ENCODE data around the gene MTFR1L. TPM values are rescaled to one million over a fixed set of nuclear protein-coding genes. Genes with fewer than 3 reads are reported as not detected.

The MTFR1L gene
- total RNA-seq, 4 donors from 2014 or later, result 73.2 to 125 (median 93.6) TPM

DNA sequence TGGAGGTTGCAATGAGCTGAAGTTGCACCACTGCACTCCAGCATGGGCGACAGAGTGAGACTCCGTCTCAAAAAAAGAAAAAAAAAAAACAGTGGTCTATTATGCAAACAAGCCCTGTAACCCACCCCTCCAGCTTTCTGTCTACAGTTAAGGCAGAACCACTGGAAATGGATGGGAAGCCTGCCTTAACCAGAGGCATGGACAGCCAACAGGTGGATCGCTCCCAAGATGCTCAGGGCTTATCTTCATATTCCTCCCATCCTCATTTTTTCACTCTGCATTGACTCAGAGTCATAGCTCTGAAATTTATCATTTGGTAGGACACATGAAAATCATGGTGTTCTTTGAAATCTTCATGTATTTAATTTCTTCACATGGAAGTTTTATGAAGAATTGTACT, 8.7 kb downstream of the MTFR1L start:
- no peak for TF ChIP-seq POLR2AphosphoS5 (IDR thresholded peaks at IDR 0.05)
- TF ChIP-seq POLR2A (IDR thresholded peaks at IDR 0.05), result no peak
- TF ChIP-seq, protein P1, sequence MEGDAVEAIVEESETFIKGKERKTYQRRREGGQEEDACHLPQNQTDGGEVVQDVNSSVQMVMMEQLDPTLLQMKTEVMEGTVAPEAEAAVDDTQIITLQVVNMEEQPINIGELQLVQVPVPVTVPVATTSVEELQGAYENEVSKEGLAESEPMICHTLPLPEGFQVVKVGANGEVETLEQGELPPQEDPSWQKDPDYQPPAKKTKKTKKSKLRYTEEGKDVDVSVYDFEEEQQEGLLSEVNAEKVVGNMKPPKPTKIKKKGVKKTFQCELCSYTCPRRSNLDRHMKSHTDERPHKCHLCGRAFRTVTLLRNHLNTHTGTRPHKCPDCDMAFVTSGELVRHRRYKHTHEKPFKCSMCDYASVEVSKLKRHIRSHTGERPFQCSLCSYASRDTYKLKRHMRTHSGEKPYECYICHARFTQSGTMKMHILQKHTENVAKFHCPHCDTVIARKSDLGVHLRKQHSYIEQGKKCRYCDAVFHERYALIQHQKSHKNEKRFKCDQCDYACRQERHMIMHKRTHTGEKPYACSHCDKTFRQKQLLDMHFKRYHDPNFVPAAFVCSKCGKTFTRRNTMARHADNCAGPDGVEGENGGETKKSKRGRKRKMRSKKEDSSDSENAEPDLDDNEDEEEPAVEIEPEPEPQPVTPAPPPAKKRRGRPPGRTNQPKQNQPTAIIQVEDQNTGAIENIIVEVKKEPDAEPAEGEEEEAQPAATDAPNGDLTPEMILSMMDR (IDR thresholded peaks at IDR 0.05), result no peak
- TF ChIP-seq EP300 (IDR thresholded peaks at IDR 0.05; ENCODE audit: low read depth), result no peak
- in situ Hi-C loops (cut with MboI; ENCODE audit: low pct_ligation_motif_present in 1 of 4, low pct_unique_long_range_greater_than_20kb in 1 of 4, low sequenced_read_pairs in 3 of 4) (no loop called here), intact Hi-C loops (cut with DNase I; ENCODE audit: low total_unique reads) (no loop called here)
- Histone ChIP-seq H3K9me3 (no peaks in the 10 kb centered on the region), H3K27ac (no peak overlapping the region), H3K4me1 (no peaks in the 10 kb centered on the region), H3K36me3 (peaks cover 0 to 74% (median 37%) of the 10 kb centered on the region in 4 donors), H3K4me3 (no peak overlapping the region), H3K27me3 (no peaks in the 10 kb centered on the region)
- WGBS, 2 donors (ENCODE audit: low coverage in 1 of 2), result 60% methylated on average over 3 of the region's 3 CpGs; no CpG with 5 or more reads in 1 of the 2 donors
- DNase-seq, result no peak

DNA sequence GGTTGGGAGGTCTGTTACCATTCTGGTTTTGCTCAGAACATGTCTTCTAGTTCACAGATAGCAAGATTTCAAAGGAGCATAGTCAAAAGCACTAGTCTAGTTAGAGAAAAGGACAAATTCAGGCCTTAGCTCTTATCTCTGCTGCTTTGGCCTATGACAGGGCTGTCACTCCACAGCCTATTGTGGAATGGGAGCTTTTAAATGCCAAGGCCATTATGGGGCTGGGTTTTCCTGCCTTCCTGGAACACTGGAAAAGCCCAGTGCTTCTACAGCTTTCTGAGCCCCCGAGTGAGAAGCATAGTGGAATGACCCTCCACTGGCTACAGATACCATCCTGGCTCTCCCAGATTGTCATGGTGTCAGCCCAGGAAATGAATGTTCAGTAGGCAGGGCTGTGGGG, 9.3 kb downstream of the MTFR1L start:
- no peak for TF ChIP-seq POLR2A (IDR thresholded peaks at IDR 0.05)
- TF ChIP-seq, protein P1 (IDR thresholded peaks at IDR 0.05), result no peak
- TF ChIP-seq EP300 (IDR thresholded peaks at IDR 0.05; ENCODE audit: low read depth), result no peak
- TF ChIP-seq POLR2AphosphoS5 (IDR thresholded peaks at IDR 0.05), result no peak
- Histone ChIP-seq H3K4me1 (no peaks in the 10 kb centered on the region), H3K36me3 (peaks cover 0 to 79% (median 38%) of the 10 kb centered on the region in 4 donors), H3K9me3 (no peaks in the 10 kb centered on the region), H3K27ac (no peak overlapping the region), H3K27me3 (no peaks in the 10 kb centered on the region), H3K4me3 (no peak overlapping the region)
- intact Hi-C loops (cut with DNase I; ENCODE audit: low total_unique reads), result no loop called here
- in situ Hi-C loops (cut with MboI; ENCODE audit: low pct_ligation_motif_present in 1 of 4, low pct_unique_long_range_greater_than_20kb in 1 of 4, low sequenced_read_pairs in 3 of 4), result no loop called here
- 96% methylated on average over 1 of the region's 1 CpG; no CpG with 5 or more reads in 1 of the 2 donors for WGBS, 2 donors (ENCODE audit: low coverage in 1 of 2)
- no peak for DNase-seq

DNA sequence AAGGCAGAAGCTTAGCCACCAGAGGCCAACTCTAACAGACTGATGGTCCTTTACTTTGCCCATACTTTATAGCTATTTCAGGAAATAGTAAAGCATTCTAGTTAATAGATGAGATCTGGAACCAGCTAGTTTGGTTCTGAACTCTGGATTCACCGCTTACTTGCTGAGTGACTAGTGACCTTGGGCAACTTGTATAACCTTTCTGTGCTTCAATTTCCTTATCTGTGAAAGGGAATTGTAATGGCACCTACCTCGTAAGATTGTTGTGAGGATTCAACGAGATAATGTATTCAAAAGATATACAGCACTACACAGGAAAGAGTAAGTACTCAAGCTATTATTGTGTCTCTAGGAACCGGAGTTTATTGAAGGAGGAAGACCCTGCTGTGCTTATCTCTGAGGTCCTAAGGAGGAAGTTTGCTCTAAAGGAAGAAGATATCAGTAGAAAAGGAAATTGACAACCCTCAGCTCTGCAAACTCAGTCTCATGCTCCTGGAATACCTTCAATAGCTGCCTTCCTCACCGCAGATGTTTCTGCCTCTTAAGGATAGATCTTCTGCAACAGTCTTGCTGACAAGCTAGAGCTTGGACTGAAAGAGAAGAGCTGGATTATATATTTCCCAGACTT, 11.9 kb downstream of the MTFR1L start:
- intact Hi-C loops (cut with DNase I; ENCODE audit: low total_unique reads), result loop anchor here (5.0 kb wide), 1 partner anchor 1036 kb away; no protein-coding TSS in a partner anchor

DNA sequence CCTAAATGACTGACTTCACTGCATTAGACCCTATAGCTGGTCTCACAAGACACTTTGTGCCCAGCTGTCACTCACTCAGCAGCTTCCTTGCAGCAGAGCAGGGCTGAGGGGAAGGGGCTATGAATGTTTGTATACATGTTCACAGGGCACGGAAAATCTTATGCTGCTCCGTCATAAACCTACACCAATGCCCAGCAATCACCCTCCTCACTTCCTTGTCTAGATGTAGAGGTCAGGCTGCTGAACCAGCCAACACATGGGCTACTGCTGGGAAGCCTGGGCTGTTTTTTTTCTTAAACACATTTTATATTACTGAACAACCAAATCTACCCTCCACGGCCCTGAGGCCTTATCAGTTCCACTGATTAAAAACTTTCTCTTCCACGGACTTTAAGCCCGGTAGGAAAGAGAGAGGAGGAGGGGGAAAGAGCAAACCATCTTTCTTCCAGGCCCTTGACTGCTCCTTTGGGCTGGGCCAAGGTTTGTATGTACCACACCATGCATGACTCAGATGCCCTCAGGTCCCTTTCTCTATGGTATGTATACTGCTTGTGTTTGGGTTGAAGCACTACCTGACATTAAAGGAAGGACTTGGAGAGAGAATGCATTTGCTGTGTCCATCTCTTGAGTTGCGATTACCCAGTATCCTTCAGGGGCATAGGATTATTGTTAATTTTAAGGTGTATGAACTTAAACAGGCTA, 12.7 kb downstream of the MTFR1L start:
- in situ Hi-C loops (cut with MboI; ENCODE audit: low pct_ligation_motif_present in 1 of 4, low pct_unique_long_range_greater_than_20kb in 1 of 4, low sequenced_read_pairs in 3 of 4) (no loop called here), intact Hi-C loops (cut with DNase I; ENCODE audit: low total_unique reads) (loop anchor here (5.0 kb wide), 1 partner anchor 1035 kb away; no protein-coding TSS in a partner anchor)
- Histone ChIP-seq H3K27me3 (no peaks in the 10 kb centered on the region), H3K4me1 (no peaks in the 10 kb centered on the region), H3K36me3 (peaks cover 0 to 65% (median 33%) of the 10 kb centered on the region in 4 donors), H3K9me3 (no peaks in the 10 kb centered on the region), H3K27ac (no peak overlapping the region), H3K4me3 (no peak overlapping the region)
- TF ChIP-seq POLR2AphosphoS5 (IDR thresholded peaks at IDR 0.05), result no peak
- TF ChIP-seq, protein P1 (IDR thresholded peaks at IDR 0.05), result no peak
- no peak for TF ChIP-seq EP300 (IDR thresholded peaks at IDR 0.05; ENCODE audit: low read depth)
- TF ChIP-seq POLR2A (IDR thresholded peaks at IDR 0.05), result no peak
- DNase-seq, result no peak
- WGBS, 2 donors (ENCODE audit: low coverage in 1 of 2), result 88 to 90% methylated on average over 3 to 6 of the region's 6 CpGs

More for the DNA sequence above, 11.9 kb downstream of the MTFR1L start:
- no peak overlapping the region for H3K27ac ChIP-seq
- peaks cover 0 to 73% (median 37%) of the 10 kb centered on the region in 4 donors for H3K36me3 ChIP-seq
- in situ Hi-C loops (cut with MboI; ENCODE audit: low pct_ligation_motif_present in 1 of 4, low pct_unique_long_range_greater_than_20kb in 1 of 4, low sequenced_read_pairs in 3 of 4), result no loop called here
- no peak for TF ChIP-seq POLR2AphosphoS5 (IDR thresholded peaks at IDR 0.05)
- no peak for TF ChIP-seq EP300 (IDR thresholded peaks at IDR 0.05; ENCODE audit: low read depth)
- TF ChIP-seq, protein P1 (IDR thresholded peaks at IDR 0.05), result no peak
- TF ChIP-seq POLR2A (IDR thresholded peaks at IDR 0.05), result no peak
- no peaks in the 10 kb centered on the region for H3K9me3 ChIP-seq
- no peak overlapping the region for H3K4me3 ChIP-seq
- no peaks in the 10 kb centered on the region for H3K27me3 ChIP-seq
- 37 to 58% methylated on average over 3 to 5 of the region's 5 CpGs for WGBS, 2 donors (ENCODE audit: low coverage in 1 of 2)
- H3K4me1 ChIP-seq, result no peaks in the 10 kb centered on the region
- no peak for DNase-seq

All from transverse colon (tissue), 4 donors.